ENCODE measurements around the gene FLT1. TPM values are rescaled to one million over a fixed set of nuclear protein-coding genes. Genes with fewer than 3 reads are reported as not detected.

The FLT1 gene
- total RNA-seq, 1 experiment from 2014 or later: not detected

DNA sequence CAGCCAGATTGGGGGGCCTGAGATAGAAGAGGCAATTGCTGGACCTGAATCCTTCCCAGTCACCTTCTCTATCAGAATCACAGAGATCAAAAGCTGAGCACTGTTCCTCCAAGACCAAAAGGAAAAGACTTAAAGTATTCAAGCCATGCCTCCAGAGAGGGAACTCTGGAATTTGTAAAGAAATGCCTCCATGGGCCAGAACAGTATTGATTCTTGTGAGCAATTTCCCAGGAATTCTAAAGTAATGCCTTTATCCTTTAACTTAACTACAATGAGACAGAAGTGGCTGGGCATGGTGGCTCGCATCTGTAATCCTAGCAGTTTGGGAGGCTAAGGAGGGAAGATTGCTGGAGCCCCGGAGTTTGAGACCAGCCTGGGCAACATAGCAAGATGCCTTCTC lies 148.8 kb downstream of the FLT1 start:
- H3K4me3 Mint-ChIP-seq (ENCODE audit: low read depth, unreplicated experiment): no peak overlapping the region
- TF ChIP-seq CTCF (IDR thresholded peaks at IDR 0.05; ENCODE audit: unreplicated experiment): no peak
- no peaks in the 10 kb centered on the region for H3K4me1 Mint-ChIP-seq (ENCODE audit: low read depth, unreplicated experiment)
- H3K9me3 Mint-ChIP-seq (ENCODE audit: low read depth, unreplicated experiment): no peaks in the 10 kb centered on the region
- no peaks in the 10 kb centered on the region for H3K36me3 Mint-ChIP-seq (ENCODE audit: insufficient read depth, unreplicated experiment)
- intact Hi-C loops (cut with micrococcal nuclease; ENCODE audit: unreplicated experiment): no loop called here
- H3K27me3 Mint-ChIP-seq (ENCODE audit: unreplicated experiment): peaks cover 14% of the 10 kb centered on the region
- no peak for DNase-seq
- CTCF ChIA-PET: interaction anchor here (0.7 kb wide), 1 partner anchor 73 kb away, joined by 5 read pairs; no protein-coding TSS in a partner anchor
- no TSS peak for BruUV-seq (replicated peaks)
- H3K27ac Mint-ChIP-seq (ENCODE audit: unreplicated experiment): no peak overlapping the region

GRCh38 chr13:28344163-28344562 lies 150.8 kb downstream of the FLT1 start:
- CTCF ChIA-PET: no interaction called here
- no TSS peak for BruUV-seq (replicated peaks)
- no peak for TF ChIP-seq CTCF (IDR thresholded peaks at IDR 0.05; ENCODE audit: unreplicated experiment)
- intact Hi-C loops (cut with micrococcal nuclease; ENCODE audit: unreplicated experiment): no loop called here
- peaks cover 2% of the 10 kb centered on the region for H3K27me3 Mint-ChIP-seq (ENCODE audit: unreplicated experiment)
- no peak for DNase-seq
- no peak overlapping the region for H3K27ac Mint-ChIP-seq (ENCODE audit: unreplicated experiment)
- H3K4me3 Mint-ChIP-seq (ENCODE audit: low read depth, unreplicated experiment): no peak overlapping the region
- no peaks in the 10 kb centered on the region for H3K4me1 Mint-ChIP-seq (ENCODE audit: low read depth, unreplicated experiment)
- no peaks in the 10 kb centered on the region for H3K9me3 Mint-ChIP-seq (ENCODE audit: low read depth, unreplicated experiment)
- H3K36me3 Mint-ChIP-seq (ENCODE audit: insufficient read depth, unreplicated experiment): peaks cover 5% of the 10 kb centered on the region

GRCh38 chr13:28342251-28342650 lies 152.7 kb downstream of the FLT1 start:
- peaks cover 5% of the 10 kb centered on the region for H3K36me3 Mint-ChIP-seq (ENCODE audit: insufficient read depth, unreplicated experiment)
- CTCF ChIA-PET: no interaction called here
- TF ChIP-seq CTCF (IDR thresholded peaks at IDR 0.05; ENCODE audit: unreplicated experiment): no peak
- no peak for DNase-seq
- no peak overlapping the region for H3K4me3 Mint-ChIP-seq (ENCODE audit: low read depth, unreplicated experiment)
- BruUV-seq (replicated peaks): no TSS peak
- H3K9me3 Mint-ChIP-seq (ENCODE audit: low read depth, unreplicated experiment): no peaks in the 10 kb centered on the region
- H3K27me3 Mint-ChIP-seq (ENCODE audit: unreplicated experiment): peaks cover 12% of the 10 kb centered on the region
- intact Hi-C loops (cut with micrococcal nuclease; ENCODE audit: unreplicated experiment): no loop called here
- H3K27ac Mint-ChIP-seq (ENCODE audit: unreplicated experiment): no peak overlapping the region
- no peaks in the 10 kb centered on the region for H3K4me1 Mint-ChIP-seq (ENCODE audit: low read depth, unreplicated experiment)

GRCh38 chr13:28340272-28340793 lies 154.6 kb downstream of the FLT1 start:
- intact Hi-C loops (cut with micrococcal nuclease; ENCODE audit: unreplicated experiment): no loop called here
- Mint-ChIP-seq H3K9me3 (ENCODE audit: low read depth, unreplicated experiment) (no peaks in the 10 kb centered on the region), H3K36me3 (ENCODE audit: insufficient read depth, unreplicated experiment) (peaks cover 5% of the 10 kb centered on the region), H3K4me1 (ENCODE audit: low read depth, unreplicated experiment) (no peaks in the 10 kb centered on the region), H3K27me3 (ENCODE audit: unreplicated experiment) (peaks cover 19% of the 10 kb centered on the region), H3K4me3 (ENCODE audit: low read depth, unreplicated experiment) (no peak overlapping the region), H3K27ac (ENCODE audit: unreplicated experiment) (no peak overlapping the region)
- no peak for DNase-seq
- CTCF ChIA-PET: no interaction called here
- TF ChIP-seq CTCF (IDR thresholded peaks at IDR 0.05; ENCODE audit: unreplicated experiment): no peak
- no TSS peak for BruUV-seq (replicated peaks)

Data from Calu3 (cell line).